ENCODE data around the gene IL25.
"Not testable (repeated sequence)": the region's sequence is repeated elsewhere in the genome, so short reads cannot be mapped to it uniquely, and the experiment has no call there.

The IL25 gene

GRCh38 chr14:23372509-23372908 is at the start of gene IL25:
Gene IL25, plus strand, starts transcription at chr14:23372809.
- no peak for DNase-seq

- DNase-seq: no peak
Observed at GRCh38 chr14:23323838-23324454, 48.7 kb upstream of the IL25 start.

GRCh38 chr14:23324455-23324846 is 48.2 kb upstream of the IL25 start:
- DNase-seq: no peak

- no peak for DNase-seq
Observed at GRCh38 chr14:23324993-23325392, 47.6 kb upstream of the IL25 start.

GRCh38 chr14:23325746-23326145 is 46.9 kb upstream of the IL25 start:
- not testable (repeated sequence) for DNase-seq

GRCh38 chr14:23326491-23327332 is 45.9 kb upstream of the IL25 start:
- no peak for DNase-seq

- peak; percentile 92 for DNase-seq
Observed at GRCh38 chr14:23327947-23328744, 44.5 kb upstream of the IL25 start.

GRCh38 chr14:23335623-23336022 is 37.0 kb upstream of the IL25 start:
- DNase-seq: peak; percentile 23

GRCh38 chr14:23339506-23340268 is 32.9 kb upstream of the IL25 start:
- DNase-seq: no peak

GRCh38 chr14:23344481-23344880 is 28.1 kb upstream of the IL25 start:
- DNase-seq: no peak

- DNase-seq: no peak
Observed at GRCh38 chr14:23345987-23346692, 26.5 kb upstream of the IL25 start.

- DNase-seq: no peak
Observed at GRCh38 chr14:23346693-23347405, 25.8 kb upstream of the IL25 start.

- no peak for DNase-seq
Observed at GRCh38 chr14:23347406-23348296, 25.0 kb upstream of the IL25 start.

- DNase-seq: no peak
Observed at GRCh38 chr14:23348297-23348655, 24.3 kb upstream of the IL25 start.

GRCh38 chr14:23349156-23349845 is 23.3 kb upstream of the IL25 start:
- no peak for DNase-seq

GRCh38 chr14:23351681-23352505 is 20.7 kb upstream of the IL25 start:
- no peak for DNase-seq

- peak; percentile 61 for DNase-seq
Observed at GRCh38 chr14:23352506-23353432, 19.8 kb upstream of the IL25 start, which contains the start of gene SLC22A17. Gene SLC22A17, minus strand, starts transcription at chr14:23352887.

GRCh38 chr14:23353433-23353780 is 19.2 kb upstream of the IL25 start:
- DNase-seq: no peak
